ENCODE data around the gene CYB5R4. TPM values are rescaled to one million over a fixed set of nuclear protein-coding genes. Genes with fewer than 3 reads are reported as not detected.

CYB5R4 gene
- total and polyA plus RNA-seq, 2 donors (not counting 1 experiment from before 2014, with no cell fraction given) = 4.3 to 10.6 TPM

DNA sequence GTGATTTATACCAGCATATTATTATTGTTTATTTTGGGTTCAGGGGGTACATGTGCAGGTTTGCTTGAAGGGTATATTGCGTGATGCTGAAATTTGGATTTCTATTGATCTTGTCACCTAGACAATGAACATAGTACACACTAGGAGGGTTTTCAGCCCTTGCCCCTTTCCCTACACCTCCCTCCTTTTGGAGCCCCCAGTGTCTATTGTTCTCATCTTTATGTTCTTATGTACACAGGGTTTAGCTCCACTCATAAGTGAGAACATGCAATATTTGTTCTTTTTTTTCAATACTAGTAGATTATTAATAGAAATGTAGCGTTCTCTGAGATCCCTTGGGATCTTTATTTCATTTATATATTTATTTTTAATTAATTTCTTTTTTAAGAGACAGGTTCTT lies 94.9 kb downstream of the CYB5R4 start:
- TF ChIP-seq, protein P1, sequence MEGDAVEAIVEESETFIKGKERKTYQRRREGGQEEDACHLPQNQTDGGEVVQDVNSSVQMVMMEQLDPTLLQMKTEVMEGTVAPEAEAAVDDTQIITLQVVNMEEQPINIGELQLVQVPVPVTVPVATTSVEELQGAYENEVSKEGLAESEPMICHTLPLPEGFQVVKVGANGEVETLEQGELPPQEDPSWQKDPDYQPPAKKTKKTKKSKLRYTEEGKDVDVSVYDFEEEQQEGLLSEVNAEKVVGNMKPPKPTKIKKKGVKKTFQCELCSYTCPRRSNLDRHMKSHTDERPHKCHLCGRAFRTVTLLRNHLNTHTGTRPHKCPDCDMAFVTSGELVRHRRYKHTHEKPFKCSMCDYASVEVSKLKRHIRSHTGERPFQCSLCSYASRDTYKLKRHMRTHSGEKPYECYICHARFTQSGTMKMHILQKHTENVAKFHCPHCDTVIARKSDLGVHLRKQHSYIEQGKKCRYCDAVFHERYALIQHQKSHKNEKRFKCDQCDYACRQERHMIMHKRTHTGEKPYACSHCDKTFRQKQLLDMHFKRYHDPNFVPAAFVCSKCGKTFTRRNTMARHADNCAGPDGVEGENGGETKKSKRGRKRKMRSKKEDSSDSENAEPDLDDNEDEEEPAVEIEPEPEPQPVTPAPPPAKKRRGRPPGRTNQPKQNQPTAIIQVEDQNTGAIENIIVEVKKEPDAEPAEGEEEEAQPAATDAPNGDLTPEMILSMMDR (conservative IDR thresholded peaks at IDR 0.05 in 1 of 2, IDR thresholded peaks at IDR 0.05 in 1 of 2; ENCODE audit: low read depth in 1 of 2, low read length in 2 of 2) = no peak
- TF ChIP-seq EZH2 (IDR thresholded peaks at IDR 0.05; ENCODE audit: low read length, missing control alignments) = no peak
- Histone ChIP-seq H3K36me3 (ENCODE audit: control insufficient read depth, insufficient read depth, low read length) (no peaks in the 10 kb centered on the region), H2AFZ (ENCODE audit: low read length) (no peak overlapping the region), H3K4me1 (ENCODE audit: control insufficient read depth, extremely low read depth, insufficient read depth, low read length) (no peaks in the 10 kb centered on the region), H3K27me3 (ENCODE audit: control insufficient read depth, insufficient read depth, low read length) (no peaks in the 10 kb centered on the region), H3K4me2 (ENCODE audit: extremely low read depth, insufficient read depth, low read length) (no peak overlapping the region), H3K9ac (ENCODE audit: insufficient read depth, low read length) (no peak overlapping the region), H3K9me3 (ENCODE audit: control insufficient read depth, insufficient read depth, low read depth, low read length) (no peaks in the 10 kb centered on the region), H4K20me1 (ENCODE audit: control insufficient read depth, extremely low read depth, insufficient read depth, low read length) (no peaks in the 10 kb centered on the region), H3K79me2 (ENCODE audit: control insufficient read depth, insufficient read depth, low read length) (no peaks in the 10 kb centered on the region), H3K27ac (ENCODE audit: insufficient read depth, low read length) (no peak overlapping the region), H3K4me3 (replicated peaks in 1 of 4; ENCODE audit: control extremely low read depth in 1 of 4, insufficient read depth in 1 of 4, low read depth in 3 of 4, low read length in 4 of 4) (no peak overlapping the region)
- DNase-seq (ENCODE audit: low read depth in 2 of 2) = no peak

DNA sequence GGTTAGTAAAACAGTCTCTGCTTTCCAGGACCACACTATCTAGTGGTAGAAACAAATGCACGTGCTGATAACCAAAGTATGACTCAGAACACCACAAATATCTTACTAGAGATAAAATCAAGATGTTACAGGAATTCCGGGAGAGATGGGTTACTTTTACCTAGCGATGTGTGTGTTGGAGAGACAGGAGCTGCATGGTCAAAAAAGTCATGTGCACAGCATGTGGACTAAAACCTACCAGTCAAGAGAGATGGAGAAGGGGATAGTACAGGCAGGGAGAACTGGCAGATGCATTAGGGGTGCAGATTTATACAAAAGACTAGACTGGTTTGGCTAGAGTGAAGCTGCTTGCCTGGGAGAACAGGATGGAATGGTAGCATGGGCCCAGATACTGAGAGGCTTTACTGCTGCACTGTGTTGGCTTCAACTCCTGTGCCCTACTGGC lies 98.8 kb downstream of the CYB5R4 start:
- no peak overlapping the region for H3K27ac ChIP-seq (ENCODE audit: insufficient read depth, low read length)
- H3K79me2 ChIP-seq (ENCODE audit: control insufficient read depth, insufficient read depth, low read length) = no peaks in the 10 kb centered on the region
- no peaks in the 10 kb centered on the region for H3K9me3 ChIP-seq (ENCODE audit: control insufficient read depth, insufficient read depth, low read depth, low read length)
- H4K20me1 ChIP-seq (ENCODE audit: control insufficient read depth, extremely low read depth, insufficient read depth, low read length) = no peaks in the 10 kb centered on the region
- no peak overlapping the region for H2AFZ ChIP-seq (ENCODE audit: low read length)
- H3K36me3 ChIP-seq (ENCODE audit: control insufficient read depth, insufficient read depth, low read length) = no peaks in the 10 kb centered on the region
- DNase-seq (ENCODE audit: low read depth in 2 of 2) = peak in 1 of 2 donors; percentile 62
- TF ChIP-seq EZH2 (IDR thresholded peaks at IDR 0.05; ENCODE audit: low read length, missing control alignments) = no peak
- TF ChIP-seq, protein P1 (conservative IDR thresholded peaks at IDR 0.05 in 1 of 2, IDR thresholded peaks at IDR 0.05 in 1 of 2; ENCODE audit: low read depth in 1 of 2, low read length in 2 of 2) = no peak
- no peak overlapping the region for H3K4me2 ChIP-seq (ENCODE audit: extremely low read depth, insufficient read depth, low read length)
- no peak overlapping the region for H3K4me3 ChIP-seq (replicated peaks in 1 of 4; ENCODE audit: control extremely low read depth in 1 of 4, insufficient read depth in 1 of 4, low read depth in 3 of 4, low read length in 4 of 4)
- H3K27me3 ChIP-seq (ENCODE audit: control insufficient read depth, insufficient read depth, low read length) = no peaks in the 10 kb centered on the region
- no peaks in the 10 kb centered on the region for H3K4me1 ChIP-seq (ENCODE audit: control insufficient read depth, extremely low read depth, insufficient read depth, low read length)
- no peak overlapping the region for H3K9ac ChIP-seq (ENCODE audit: insufficient read depth, low read length)

DNA sequence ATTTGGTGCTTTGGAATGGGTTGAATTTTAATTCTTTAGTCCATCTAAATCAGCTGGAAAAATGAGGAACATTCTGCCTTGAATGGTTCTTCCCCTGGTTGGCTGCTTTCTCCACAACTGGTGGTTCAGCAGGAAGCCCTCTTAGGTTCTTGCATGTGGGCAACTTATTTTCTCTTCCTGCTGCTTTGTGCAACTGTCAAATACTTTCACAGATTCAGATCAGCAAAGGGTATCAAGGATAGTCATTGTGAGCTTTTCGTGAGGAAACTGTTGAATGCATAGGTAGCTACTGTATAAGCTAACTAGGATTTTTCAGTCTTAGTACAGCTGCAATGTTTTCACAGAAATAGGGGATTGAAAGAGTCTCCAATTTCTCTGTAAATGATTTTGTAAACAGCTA lies 101.2 kb downstream of the CYB5R4 start:
- Histone ChIP-seq H3K36me3 (ENCODE audit: control insufficient read depth, insufficient read depth, low read length) (no peaks in the 10 kb centered on the region), H3K4me2 (ENCODE audit: extremely low read depth, insufficient read depth, low read length) (no peak overlapping the region), H2AFZ (ENCODE audit: low read length) (no peak overlapping the region), H3K9ac (ENCODE audit: insufficient read depth, low read length) (no peak overlapping the region), H3K4me3 (replicated peaks in 1 of 4; ENCODE audit: control extremely low read depth in 1 of 4, insufficient read depth in 1 of 4, low read depth in 3 of 4, low read length in 4 of 4) (no peak overlapping the region), H3K4me1 (ENCODE audit: control insufficient read depth, extremely low read depth, insufficient read depth, low read length) (no peaks in the 10 kb centered on the region), H3K79me2 (ENCODE audit: control insufficient read depth, insufficient read depth, low read length) (no peaks in the 10 kb centered on the region), H3K27me3 (ENCODE audit: control insufficient read depth, insufficient read depth, low read length) (no peaks in the 10 kb centered on the region), H4K20me1 (ENCODE audit: control insufficient read depth, extremely low read depth, insufficient read depth, low read length) (no peaks in the 10 kb centered on the region), H3K27ac (ENCODE audit: insufficient read depth, low read length) (no peak overlapping the region), H3K9me3 (ENCODE audit: control insufficient read depth, insufficient read depth, low read depth, low read length) (no peaks in the 10 kb centered on the region)
- TF ChIP-seq EZH2 (IDR thresholded peaks at IDR 0.05; ENCODE audit: low read length, missing control alignments) = no peak
- TF ChIP-seq, protein P1 (conservative IDR thresholded peaks at IDR 0.05 in 1 of 2, IDR thresholded peaks at IDR 0.05 in 1 of 2; ENCODE audit: low read depth in 1 of 2, low read length in 2 of 2) = no peak
- no peak for DNase-seq (ENCODE audit: low read depth in 2 of 2)

All from fibroblast of lung (primary cell).